Cardiac fibroblast (primary cell): ENCODE data around the gene NHLRC4.

Experiments
- DNase-seq, 2 donors: peaks; one replicate each; pipeline versions ENCODE4 v3.0.0 to v3.0.0-alpha.2; 2010; ENCODE audit warnings: low read depth in 2 of 2
- H3K4me3 ChIP-seq, 2 donors: replicated peaks in 1 of 2; 1 replicate in 1 of 2; 2 replicates in 1 of 2; pipeline ENCODE4 v1.5.1; 2011; ENCODE audit warnings: low read depth in 2 of 2, low read length in 2 of 2, mild to moderate bottlenecking in 2 of 2, moderate library complexity in 1 of 2
- CTCF ChIP-seq: IDR thresholded peaks from one replicate; pipeline ENCODE4 v1.5.1; 2011; ENCODE audit warnings: low read depth, mild to moderate bottlenecking, low read length, inconsistent platforms

The NHLRC4 gene

GRCh38 chr16:522320-523096 is 44.3 kb upstream of the NHLRC4 start:
- no peak for DNase-seq
- TF ChIP-seq CTCF: no peak
- H3K4me3 ChIP-seq: no peak overlapping the region

- no peak overlapping the region for H3K4me3 ChIP-seq
- no peak for TF ChIP-seq CTCF
- DNase-seq: no peak
Observed at GRCh38 chr16:523097-523741, 43.6 kb upstream of the NHLRC4 start.

- no peak for TF ChIP-seq CTCF
- no peak for DNase-seq
- no peak overlapping the region for H3K4me3 ChIP-seq
Observed at GRCh38 chr16:524274-525040, 42.3 kb upstream of the NHLRC4 start.

GRCh38 chr16:525123-525519 is 41.7 kb upstream of the NHLRC4 start:
- no peak overlapping the region for H3K4me3 ChIP-seq
- DNase-seq: no peak
- no peak for TF ChIP-seq CTCF

- TF ChIP-seq CTCF: no peak
- peak; percentile 75 to 90 for DNase-seq
Observed at GRCh38 chr16:525520-526180, 41.2 kb upstream of the NHLRC4 start.

GRCh38 chr16:526181-527014 is 40.4 kb upstream of the NHLRC4 start:
- peak; percentile 37 to 70 for DNase-seq
- no peak for TF ChIP-seq CTCF
- H3K4me3 ChIP-seq: peak overlapping the region; percentile 70 to 83

More at GRCh38 chr16:525520-526180, 41.2 kb upstream of the NHLRC4 start:
- peak overlapping the region; percentile 70 to 83 for H3K4me3 ChIP-seq
